Body of pancreas (tissue), 4 donors: ENCODE results near the gene OPRL1. TPM values are rescaled to one million over a fixed set of nuclear protein-coding genes. Genes with fewer than 3 reads are reported as not detected.

ENCODE experiments used
- ATAC-seq: fragments of 150-250 bp; one replicate; pipeline ENCODE4 v1.9.1; 2016
- DNase-seq, 4 donors: peaks; one replicate each; pipeline ENCODE4 v3.0.0-alpha.2; 2019
- H3K27ac ChIP-seq, 4 donors: fragments of 200-600 bp; sonication (generic); 1 replicate in 3 of 4; 2 replicates in 1 of 4; pipeline versions ENCODE4 v1.5.1 to v1.6.1; 2016 to 2019; ENCODE audit warnings: mild to moderate bottlenecking in 1 of 4, mixed read lengths in 1 of 4, moderate library complexity in 1 of 4
- H3K27me3 ChIP-seq, 2 donors: fragments of 200-600 bp; sonication (generic); one replicate each; pipeline ENCODE4 v1.6.0; 2016; ENCODE audit warnings: mild to moderate bottlenecking in 1 of 2
- H3K36me3 ChIP-seq, 2 donors: fragments of 200-600 bp; sonication (generic); replicated peaks in 1 of 2; 2 replicates each; pipeline ENCODE4 v1.5.1; 2016; ENCODE audit warnings: low read depth in 2 of 2; ENCODE audit not compliant: insufficient read depth in 1 of 2
- H3K4me1 ChIP-seq: fragments of 200-600 bp; sonication (generic); one replicate; pipeline ENCODE4 v1.6.0; 2016
- H3K4me3 ChIP-seq, 2 donors: fragments of 200-600 bp; sonication (generic); 1 replicate in 1 of 2; 2 replicates in 1 of 2; pipeline ENCODE4 v1.5.1; 2016 to 2019
- H3K9me3 ChIP-seq, 3 donors: fragments of 200-600 bp; sonication (generic); 1 replicate in 2 of 3; 2 replicates in 1 of 3; pipeline ENCODE4 v1.5.1; 2016
- CTCF ChIP-seq, 7 experiments: fragments of 450-650 bp in 4 of 7; fragments of 200-600 bp in 3 of 7; sonication (generic) in 3 of 7; IDR thresholded peaks; one replicate each; pipeline ENCODE4 v1.5.1; 2016 to 2019; ENCODE audit warnings: antibody characterized with exemption in 7 of 7
- POLR2A ChIP-seq, 3 donors: fragments of 450-650 bp; IDR thresholded peaks; one replicate each; pipeline ENCODE4 v1.6.1; 2016; ENCODE audit warnings: antibody characterized with exemption in 3 of 3, mild to moderate bottlenecking in 2 of 3
- WGBS, 2 donors: methylation state at CpG; one replicate each; pipeline ENCODE4 v1.1.5; 2017; 5-methylcytosine and 5-hydroxymethylcytosine counted together
- intact Hi-C: fragments of 100-400 bp; cut with DNase I; formaldehyde crosslinking; loops from one replicate; pipeline ENCODE4 v1.15.1; 2023
- total RNA-seq, 2 donors: library from RNA; depleted of rRNA; stranded (reverse); fragments of >200 nt; gene quantifications; one replicate each; pipeline ENCODE4 v1.1.0, GENCODE V29; 2016

OPRL1 gene
- total RNA-seq, 2 donors from 2014 or later: 1.0 to 2.6 TPM

GRCh38 chr20:64113796-64114355, 34.0 kb downstream of the OPRL1 start:
- TF ChIP-seq CTCF (IDR thresholded peaks at IDR 0.05) (no peak), POLR2A (IDR thresholded peaks at IDR 0.05) (no peak)
- WGBS, 2 donors: 67 to 69% methylated on average over 12 to 13 of the region's 13 CpGs
- Histone ChIP-seq H3K27ac (no peak overlapping the region), H3K4me3 (no peak overlapping the region), H3K27me3 (no peaks in the 10 kb centered on the region), H3K9me3 (no peaks in the 10 kb centered on the region), H3K36me3 (no peaks in the 10 kb centered on the region), H3K4me1 (no peaks in the 10 kb centered on the region)
- intact Hi-C loops: no loop called here
- ATAC-seq: no peak
- DNase-seq: no peak

GRCh38 chr20:64114356-64114971, 34.6 kb downstream of the OPRL1 start:
- ATAC-seq: no peak
- H3K4me3 ChIP-seq: no peak overlapping the region
- TF ChIP-seq CTCF (IDR thresholded peaks at IDR 0.05) (no peak), POLR2A (IDR thresholded peaks at IDR 0.05) (no peak)
- no peaks in the 10 kb centered on the region for H3K9me3 ChIP-seq
- H3K27ac ChIP-seq: no peak overlapping the region
- H3K4me1 ChIP-seq: no peaks in the 10 kb centered on the region
- no peak for DNase-seq
- no peaks in the 10 kb centered on the region for H3K27me3 ChIP-seq
- 63 to 65% methylated on average over 6 to 14 of the region's 14 CpGs for WGBS, 2 donors
- intact Hi-C loops: no loop called here
- no peaks in the 10 kb centered on the region for H3K36me3 ChIP-seq

- H3K36me3 ChIP-seq: no peaks in the 10 kb centered on the region
- no peak overlapping the region for H3K27ac ChIP-seq
- DNase-seq (no peak), ATAC-seq (no peak)
- H3K9me3 ChIP-seq: no peaks in the 10 kb centered on the region
- no peak for TF ChIP-seq POLR2A (IDR thresholded peaks at IDR 0.05)
- no peak for TF ChIP-seq CTCF (IDR thresholded peaks at IDR 0.05)
- no peaks in the 10 kb centered on the region for H3K27me3 ChIP-seq
- no peak overlapping the region for H3K4me3 ChIP-seq
- intact Hi-C loops: loop anchor here (5.0 kb wide), 1 partner anchor 78 kb away; the partner anchor contains the start of gene C20orf204
- H3K4me1 ChIP-seq: peaks cover 4% of the 10 kb centered on the region
- 57 to 68% methylated on average over 10 to 14 of the region's 14 CpGs for WGBS, 2 donors
Observed at GRCh38 chr20:64115171-64115911, 35.5 kb downstream of the OPRL1 start.

GRCh38 chr20:64116016-64116415, 36.1 kb downstream of the OPRL1 start:
- Histone ChIP-seq H3K27me3 (no peaks in the 10 kb centered on the region), H3K4me3 (no peak overlapping the region), H3K9me3 (no peaks in the 10 kb centered on the region), H3K4me1 (peaks cover 8% of the 10 kb centered on the region), H3K27ac (no peak overlapping the region), H3K36me3 (no peaks in the 10 kb centered on the region)
- DNase-seq (no peak), ATAC-seq (no peak)
- TF ChIP-seq POLR2A (IDR thresholded peaks at IDR 0.05) (no peak), CTCF (IDR thresholded peaks at IDR 0.05) (no peak)
- intact Hi-C loops: loop anchor here (5.0 kb wide), 1 partner anchor 79 kb away; the partner anchor contains the start of gene C20orf204
- WGBS, 2 donors: 73 to 81% methylated on average over 11 to 21 of the region's 21 CpGs
